Skeletal muscle tissue (tissue), 4 donors: ENCODE measurements around the gene FBXL2. TPM values are rescaled to one million over a fixed set of nuclear protein-coding genes. Genes with fewer than 3 reads are reported as not detected.

Source experiments
- H3K27ac ChIP-seq: one replicate; pipeline ENCODE4 v1.7.0; 2013; ENCODE audit warnings: mild to moderate bottlenecking, low read depth, low read length, inconsistent platforms
- H3K27me3 ChIP-seq, 3 donors: one replicate each; pipeline ENCODE4 v1.7.0; 2013; ENCODE audit warnings: low read length in 3 of 3; ENCODE audit not compliant: control insufficient read depth in 3 of 3, insufficient read depth in 3 of 3
- H3K36me3 ChIP-seq, 3 donors: one replicate each; pipeline ENCODE4 v1.7.0; 2013; ENCODE audit warnings: low read length in 3 of 3; ENCODE audit not compliant: control insufficient read depth in 3 of 3, insufficient read depth in 3 of 3
- H3K4me1 ChIP-seq, 3 donors: one replicate each; pipeline ENCODE4 v1.7.0; 2013; ENCODE audit warnings: low read length in 3 of 3, mild to moderate bottlenecking in 3 of 3; ENCODE audit not compliant: control insufficient read depth in 3 of 3, insufficient read depth in 3 of 3
- H3K4me3 ChIP-seq, 3 donors: one replicate each; pipeline ENCODE4 v1.7.0; 2013; ENCODE audit warnings: low read length in 3 of 3
- H3K9ac ChIP-seq, 3 donors: one replicate each; pipeline ENCODE4 v1.7.0; 2013; ENCODE audit warnings: low read length in 3 of 3, mild to moderate bottlenecking in 3 of 3, moderate library complexity in 2 of 3, low read depth in 1 of 3
- H3K9me3 ChIP-seq, 3 donors: one replicate each; pipeline ENCODE4 v1.7.0; 2013; ENCODE audit warnings: low read length in 3 of 3; ENCODE audit not compliant: control insufficient read depth in 3 of 3
- total RNA-seq: library from RNA; depleted of rRNA; stranded (reverse); fragments of >200 nt; gene quantifications from one replicate; pipeline ENCODE4 v1.2.3, GENCODE V29; 2014
- donor health status: Osteomylitis.

The FBXL2 gene
- total RNA-seq, 1 donor from 2014 or later: 7.8 TPM

DNA sequence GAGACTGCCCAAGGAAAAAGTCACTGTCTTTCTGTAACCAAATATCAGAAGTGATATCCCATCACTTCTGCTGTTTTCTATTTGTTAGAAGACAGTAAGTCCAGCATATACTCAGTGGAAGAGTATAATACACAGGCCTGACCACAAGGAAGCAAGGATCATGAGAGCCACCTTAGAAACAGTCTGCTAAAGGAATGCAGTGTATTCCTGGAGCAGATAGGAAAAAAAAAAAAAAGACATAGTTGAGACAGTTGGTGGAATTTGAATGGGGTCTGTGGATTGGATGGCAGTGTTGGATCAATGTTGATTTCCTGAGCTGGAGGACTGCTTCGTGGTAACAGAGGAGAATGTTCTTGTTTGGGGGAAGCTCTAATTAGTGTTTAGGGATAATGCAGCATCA lies 26.5 kb upstream of the FBXL2 start:
- H3K4me3 ChIP-seq: no peak overlapping the region

DNA sequence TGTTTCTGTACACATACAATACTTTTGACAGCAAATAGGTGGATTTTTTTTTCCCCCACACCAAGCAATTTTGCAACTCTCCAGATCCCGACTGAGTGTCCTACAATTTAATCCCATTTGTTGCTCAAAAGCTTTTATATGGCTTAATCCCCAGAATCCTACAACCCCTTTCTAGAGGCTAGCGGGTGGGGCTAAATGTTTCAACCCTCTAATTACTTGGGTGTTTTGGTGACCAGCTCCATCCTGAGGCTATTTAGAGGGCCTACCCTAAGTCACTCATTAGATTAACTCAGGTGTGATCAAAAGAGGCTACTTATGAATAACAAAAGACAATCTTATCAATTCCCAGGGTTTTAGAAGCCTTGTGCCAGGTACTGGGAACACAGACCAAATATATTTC lies 21.0 kb upstream of the FBXL2 start:
- no peaks in the 10 kb centered on the region for H3K27me3 ChIP-seq
- H3K27ac ChIP-seq: no peak overlapping the region
- H3K9ac ChIP-seq: no peak overlapping the region
- no peaks in the 10 kb centered on the region for H3K9me3 ChIP-seq
- no peaks in the 10 kb centered on the region for H3K4me1 ChIP-seq
- H3K4me3 ChIP-seq: no peak overlapping the region
- H3K36me3 ChIP-seq: no peaks in the 10 kb centered on the region

More for the DNA sequence above, 26.5 kb upstream of the FBXL2 start:
- Histone ChIP-seq H3K9me3 (no peaks in the 10 kb centered on the region), H3K27ac (no peak overlapping the region), H3K36me3 (no peaks in the 10 kb centered on the region), H3K27me3 (no peaks in the 10 kb centered on the region), H3K4me1 (no peaks in the 10 kb centered on the region), H3K9ac (no peak overlapping the region)

DNA sequence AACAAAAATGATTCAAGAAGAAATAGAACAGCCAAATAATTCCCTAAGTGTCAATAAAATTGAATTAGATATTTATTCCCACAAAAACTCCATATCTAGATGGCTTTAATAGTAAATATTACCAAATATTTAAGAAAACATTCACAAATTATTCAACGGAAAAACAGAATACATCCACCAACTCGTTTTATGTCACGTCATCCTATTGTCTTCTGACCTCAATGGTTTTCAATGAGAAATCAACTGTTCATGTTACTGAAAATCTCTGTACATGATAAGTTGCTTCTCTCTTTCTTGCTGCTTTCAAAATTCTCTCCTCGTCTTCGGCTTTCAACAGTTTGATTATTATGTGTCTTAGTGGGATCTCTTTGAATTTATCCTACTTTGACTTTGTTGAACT lies 17.1 kb upstream of the FBXL2 start:
- H3K27me3 ChIP-seq: no peaks in the 10 kb centered on the region
- H3K4me1 ChIP-seq: no peaks in the 10 kb centered on the region
- H3K27ac ChIP-seq: no peak overlapping the region
- H3K36me3 ChIP-seq: no peaks in the 10 kb centered on the region
- H3K9ac ChIP-seq: no peak overlapping the region
- H3K4me3 ChIP-seq: no peak overlapping the region
- H3K9me3 ChIP-seq: no peaks in the 10 kb centered on the region

DNA sequence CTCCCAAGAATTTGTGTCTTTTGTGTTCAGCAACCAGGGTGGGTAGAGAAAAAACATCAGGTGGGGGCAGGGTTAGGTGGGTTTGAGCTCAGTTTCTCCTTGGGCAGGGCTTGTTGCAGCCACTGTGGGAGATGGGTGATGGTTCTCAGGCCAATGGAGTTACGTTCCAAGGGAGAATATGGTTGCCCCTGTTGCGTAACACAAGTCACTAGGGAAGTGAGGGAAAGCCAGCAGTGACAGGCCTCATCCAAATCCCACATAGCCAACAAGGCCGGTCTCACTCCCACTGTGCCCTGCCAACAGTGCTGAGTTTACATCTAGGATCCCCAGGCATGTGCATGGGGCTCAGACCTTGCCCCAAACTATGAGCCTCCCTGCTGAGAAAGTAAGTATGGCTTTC lies 7.9 kb upstream of the FBXL2 start:
- H3K4me3 ChIP-seq: no peak overlapping the region
- H3K9me3 ChIP-seq: no peaks in the 10 kb centered on the region
- no peak overlapping the region for H3K9ac ChIP-seq
- no peaks in the 10 kb centered on the region for H3K36me3 ChIP-seq
- no peak overlapping the region for H3K27ac ChIP-seq
- H3K27me3 ChIP-seq: peaks cover 0 to 3% (median 0%) of the 10 kb centered on the region in 3 donors
- H3K4me1 ChIP-seq: no peaks in the 10 kb centered on the region

DNA sequence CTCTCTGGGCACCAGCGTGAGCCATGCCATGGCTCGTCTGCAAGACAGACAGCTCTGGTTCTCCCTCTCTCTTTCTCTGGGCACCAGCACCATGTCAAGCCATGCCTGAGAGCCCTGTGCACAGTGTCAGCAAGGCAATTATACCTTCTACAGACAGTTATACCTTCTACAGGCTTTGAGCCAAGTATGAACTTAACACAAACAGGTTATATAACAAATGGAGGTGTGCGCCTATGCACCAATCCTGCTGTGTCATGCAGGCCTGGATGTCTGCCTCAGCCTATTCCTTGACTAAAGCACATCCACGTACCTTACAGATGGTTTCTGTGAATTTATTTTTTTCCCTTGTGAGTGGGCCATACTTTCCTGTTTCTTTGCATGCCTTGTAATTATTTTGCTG lies 5.9 kb upstream of the FBXL2 start:
- Histone ChIP-seq H3K9me3 (no peaks in the 10 kb centered on the region), H3K27ac (no peak overlapping the region), H3K4me1 (no peaks in the 10 kb centered on the region), H3K36me3 (no peaks in the 10 kb centered on the region), H3K27me3 (peaks cover 0 to 3% (median 0%) of the 10 kb centered on the region in 3 donors), H3K4me3 (no peak overlapping the region), H3K9ac (no peak overlapping the region)

DNA sequence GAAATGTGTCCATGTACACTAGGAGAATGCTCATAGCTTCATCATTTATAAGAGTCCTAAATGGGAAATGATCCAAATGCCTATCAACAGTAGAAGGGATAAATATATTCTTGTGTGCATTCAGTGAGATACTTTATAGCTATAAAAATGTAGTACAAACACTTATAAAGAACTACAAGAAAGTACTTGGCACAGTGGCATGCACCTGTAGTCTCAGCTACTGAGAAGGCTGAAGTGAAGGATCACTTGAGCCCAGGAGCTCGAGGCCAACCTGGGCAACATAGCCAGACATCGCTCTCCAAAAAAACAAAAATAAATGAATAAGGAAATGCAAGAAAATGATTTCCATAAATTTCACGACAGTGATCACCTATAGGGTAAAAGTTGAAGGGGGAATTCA lies 3.6 kb upstream of the FBXL2 start:
- H3K9ac ChIP-seq: no peak overlapping the region
- no peaks in the 10 kb centered on the region for H3K36me3 ChIP-seq
- H3K27me3 ChIP-seq: peaks cover 2 to 4% (median 3%) of the 10 kb centered on the region in 3 donors
- no peak overlapping the region for H3K4me3 ChIP-seq
- no peaks in the 10 kb centered on the region for H3K9me3 ChIP-seq
- no peak overlapping the region for H3K27ac ChIP-seq
- H3K4me1 ChIP-seq: no peaks in the 10 kb centered on the region

DNA sequence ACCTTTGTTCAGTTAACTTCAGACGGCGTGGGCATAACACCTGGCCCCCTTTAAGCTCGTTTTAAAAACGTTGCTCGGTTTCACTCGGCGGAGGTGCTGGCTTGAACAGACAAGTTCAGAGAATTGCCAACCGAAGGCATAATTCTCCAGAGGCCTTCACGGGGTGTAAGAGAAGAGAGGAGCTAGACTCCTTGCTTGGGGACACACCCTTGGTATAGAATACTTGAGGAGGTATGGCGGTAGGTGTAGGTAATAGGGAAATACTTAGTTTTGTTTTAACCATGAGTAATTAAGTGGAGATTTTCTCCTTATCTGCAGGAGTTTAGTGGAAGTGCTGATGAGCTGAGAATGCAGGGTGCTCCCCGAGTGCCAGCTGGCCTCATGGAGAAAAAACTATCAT lies 921 bp downstream of the FBXL2 start:
- Histone ChIP-seq H3K27me3 (peaks cover 0 to 4% (median 2%) of the 10 kb centered on the region in 3 donors), H3K9me3 (no peaks in the 10 kb centered on the region), H3K27ac (no peak overlapping the region), H3K36me3 (no peaks in the 10 kb centered on the region), H3K4me3 (peak overlapping the region; percentile 65 to 77 (median 65)), H3K9ac (peak overlapping the region in 2 of 3 donors; percentile 14 to 74), H3K4me1 (no peaks in the 10 kb centered on the region)

DNA sequence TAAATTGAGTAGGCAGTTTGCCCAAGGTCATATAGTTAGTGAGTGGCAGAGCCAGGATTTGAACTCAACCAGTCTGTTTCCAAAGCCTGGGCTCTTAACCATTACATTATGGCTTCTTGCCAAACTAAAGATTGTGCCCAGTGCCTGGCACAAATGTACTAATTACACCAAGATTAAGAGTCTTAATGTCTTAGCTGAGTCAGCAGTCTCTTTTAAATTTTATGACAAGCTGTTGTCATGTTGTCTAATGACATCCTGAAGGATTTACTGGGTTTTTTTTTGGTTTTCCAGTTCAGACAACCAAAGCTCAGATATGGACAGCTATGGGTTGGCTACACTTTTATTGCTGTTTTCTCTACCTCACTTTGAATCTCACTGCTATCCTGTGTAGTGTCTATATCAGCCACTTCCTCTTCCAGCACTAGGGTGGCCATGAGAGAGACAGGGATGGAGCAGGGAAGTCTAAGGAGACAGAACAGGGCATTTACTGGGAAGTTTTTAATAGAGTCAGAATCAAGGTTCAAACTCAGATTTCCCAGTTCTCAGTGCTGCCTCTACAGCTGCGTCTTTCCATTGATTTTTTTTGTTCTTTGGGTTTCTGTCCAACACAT lies 10.5 kb downstream of the FBXL2 start:
- no peak overlapping the region for H3K9ac ChIP-seq
- no peaks in the 10 kb centered on the region for H3K27me3 ChIP-seq
- no peaks in the 10 kb centered on the region for H3K36me3 ChIP-seq
- H3K4me1 ChIP-seq: no peaks in the 10 kb centered on the region
- no peak overlapping the region for H3K27ac ChIP-seq
- H3K9me3 ChIP-seq: peaks cover 0 to 2% (median 0%) of the 10 kb centered on the region in 3 donors
- H3K4me3 ChIP-seq: no peak overlapping the region

DNA sequence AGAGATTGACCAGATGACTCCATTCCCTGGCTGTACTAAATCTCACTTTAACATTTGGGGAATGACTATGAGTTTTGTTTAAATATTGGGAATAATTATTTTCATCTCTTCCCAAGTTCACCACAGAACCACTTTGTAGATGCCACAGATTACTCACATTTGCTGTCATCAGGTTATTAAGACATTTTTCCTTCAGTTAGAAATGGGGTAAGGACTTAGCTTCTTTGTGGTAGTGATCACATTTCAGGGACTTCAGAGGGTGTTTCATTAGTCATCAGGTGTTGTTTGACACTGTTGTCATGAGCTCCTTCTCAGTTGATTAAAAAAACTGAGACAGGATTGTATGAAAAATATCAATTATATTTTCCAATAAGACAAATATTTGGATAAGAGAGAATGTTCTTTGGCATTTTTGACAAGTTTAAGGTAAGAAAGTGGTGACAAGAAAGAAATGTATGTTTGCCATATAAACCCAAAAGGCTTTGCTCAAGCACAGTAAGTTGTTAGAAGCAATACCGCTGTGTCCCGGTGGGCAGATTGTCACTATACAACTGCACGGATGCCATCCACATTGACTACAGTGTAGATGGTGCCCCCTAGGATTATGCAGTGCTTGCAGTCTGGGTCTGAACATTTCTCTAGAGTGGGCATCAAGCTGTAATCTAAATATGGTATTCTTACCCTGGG lies 22.3 kb downstream of the FBXL2 start:
- no peak overlapping the region for H3K9ac ChIP-seq
- no peaks in the 10 kb centered on the region for H3K27me3 ChIP-seq
- no peaks in the 10 kb centered on the region for H3K9me3 ChIP-seq
- no peaks in the 10 kb centered on the region for H3K36me3 ChIP-seq
- no peak overlapping the region for H3K27ac ChIP-seq
- H3K4me1 ChIP-seq: no peaks in the 10 kb centered on the region
- H3K4me3 ChIP-seq: no peak overlapping the region

DNA sequence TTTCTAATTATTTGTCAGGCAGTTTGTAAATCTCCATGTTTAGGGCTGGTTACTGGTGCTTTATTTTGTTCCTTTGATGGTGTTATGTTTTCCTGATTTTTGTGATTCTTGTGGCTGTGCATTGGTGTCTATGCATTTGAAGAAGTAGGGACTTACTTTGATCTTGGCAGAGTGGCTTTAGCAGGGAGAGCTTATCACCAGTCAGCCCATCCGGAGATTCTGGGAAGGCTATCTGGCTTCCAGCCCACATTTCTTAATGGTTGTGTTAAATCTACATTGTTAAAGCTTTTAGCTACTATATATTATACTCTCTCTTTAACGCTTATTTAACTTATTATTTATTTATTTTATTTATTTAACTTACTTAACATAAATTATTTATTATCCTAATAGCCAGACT lies 35.1 kb downstream of the FBXL2 start:
- Histone ChIP-seq H3K9me3 (no peaks in the 10 kb centered on the region), H3K4me1 (no peaks in the 10 kb centered on the region), H3K9ac (no peak overlapping the region), H3K27ac (no peak overlapping the region), H3K27me3 (no peaks in the 10 kb centered on the region), H3K4me3 (no peak overlapping the region), H3K36me3 (no peaks in the 10 kb centered on the region)
